MM.1S (cell line): ENCODE measurements around the gene NR6A1.

Source experiments
- DNase-seq: peaks from one replicate; pipeline ENCODE4 v3.0.0-alpha.2; 2015
- H2AFZ ChIP-seq: fragments of 300-600 bp; sonication (generic); 2 replicates; pipeline ENCODE4 v1.6.0; 2016; ENCODE audit warnings: antibody characterized with exemption, low read length
- H3F3A ChIP-seq: fragments of 300-600 bp; sonication (generic); 2 replicates; pipeline ENCODE4 v1.6.1; 2016; ENCODE audit warnings: mild to moderate bottlenecking, antibody characterized with exemption, low read length, moderate library complexity, mixed read lengths; ENCODE audit not compliant: insufficient read depth
- H3K27ac ChIP-seq: fragments of 300-600 bp; sonication (generic); 2 replicates; pipeline ENCODE4 v1.5.1; 2016; ENCODE audit warnings: mild to moderate bottlenecking, low read length
- H3K27me3 ChIP-seq: fragments of 300-600 bp; sonication (generic); replicated peaks from 2 replicates; pipeline ENCODE4 v1.6.0; 2016; ENCODE audit warnings: low read length; ENCODE audit not compliant: insufficient read depth
- H3K36me3 ChIP-seq: fragments of 300-600 bp; sonication (generic); replicated peaks from 2 replicates; pipeline ENCODE4 v1.6.1; 2016; ENCODE audit warnings: mild to moderate bottlenecking, low read length, mixed read lengths; ENCODE audit not compliant: insufficient read depth
- H3K4me1 ChIP-seq: fragments of 300-600 bp; sonication (generic); 2 replicates; pipeline ENCODE4 v1.6.1; 2016; ENCODE audit warnings: low read length, mixed read lengths
- H3K4me2 ChIP-seq: fragments of 300-600 bp; sonication (generic); 2 replicates; pipeline ENCODE4 v1.6.0; 2016; ENCODE audit warnings: low read depth, low read length
- H3K4me3 ChIP-seq: fragments of 300-600 bp; sonication (generic); 2 replicates; pipeline ENCODE4 v1.5.1; 2016; ENCODE audit warnings: low read length, mixed read lengths
- H3K79me2 ChIP-seq: fragments of 300-600 bp; sonication (generic); 2 replicates; pipeline ENCODE4 v1.6.1; 2016; ENCODE audit warnings: mixed run types, low read length, mixed read lengths
- H3K9ac ChIP-seq: fragments of 300-600 bp; sonication (generic); 2 replicates; pipeline ENCODE4 v1.6.1; 2016; ENCODE audit warnings: low read length, mixed read lengths
- H3K9me2 ChIP-seq: fragments of 300-600 bp; sonication (generic); replicated peaks from 2 replicates; pipeline ENCODE4 v1.6.1; 2016; ENCODE audit warnings: mild to moderate bottlenecking, low read length, mixed read lengths; ENCODE audit not compliant: insufficient read depth
- H3K9me3 ChIP-seq: fragments of 300-600 bp; sonication (generic); replicated peaks from 2 replicates; pipeline ENCODE4 v1.6.1; 2016; ENCODE audit warnings: mild to moderate bottlenecking, low read length, mixed read lengths; ENCODE audit not compliant: insufficient read depth
- H4K20me1 ChIP-seq: fragments of 300-600 bp; sonication (generic); 2 replicates; pipeline ENCODE4 v1.6.1; 2016; ENCODE audit warnings: mild to moderate bottlenecking, low read length, moderate library complexity, mixed read lengths; ENCODE audit not compliant: insufficient read depth
- EZH2 ChIP-seq: fragments of 300-600 bp; sonication (generic); optimal IDR thresholded peaks from 2 replicates; pipeline ENCODE3; 2017; ENCODE audit warnings: low read depth, mild to moderate bottlenecking, antibody characterized with exemption, low read length, mixed read lengths
- EZH2phosphoT487 ChIP-seq: fragments of 300-600 bp; sonication (generic); IDR thresholded peaks from 2 replicates; pipeline ENCODE4 v1.6.1; 2018; ENCODE audit warnings: antibody characterized with exemption, low read length
- TF ChIP-seq, protein P1 (sequence below): fragments of 300-600 bp; sonication (generic); IDR thresholded peaks from 2 replicates; pipeline ENCODE4 v1.5.1; 2016; ENCODE audit warnings: antibody characterized with exemption, low read length, mixed read lengths

The NR6A1 gene

DNA sequence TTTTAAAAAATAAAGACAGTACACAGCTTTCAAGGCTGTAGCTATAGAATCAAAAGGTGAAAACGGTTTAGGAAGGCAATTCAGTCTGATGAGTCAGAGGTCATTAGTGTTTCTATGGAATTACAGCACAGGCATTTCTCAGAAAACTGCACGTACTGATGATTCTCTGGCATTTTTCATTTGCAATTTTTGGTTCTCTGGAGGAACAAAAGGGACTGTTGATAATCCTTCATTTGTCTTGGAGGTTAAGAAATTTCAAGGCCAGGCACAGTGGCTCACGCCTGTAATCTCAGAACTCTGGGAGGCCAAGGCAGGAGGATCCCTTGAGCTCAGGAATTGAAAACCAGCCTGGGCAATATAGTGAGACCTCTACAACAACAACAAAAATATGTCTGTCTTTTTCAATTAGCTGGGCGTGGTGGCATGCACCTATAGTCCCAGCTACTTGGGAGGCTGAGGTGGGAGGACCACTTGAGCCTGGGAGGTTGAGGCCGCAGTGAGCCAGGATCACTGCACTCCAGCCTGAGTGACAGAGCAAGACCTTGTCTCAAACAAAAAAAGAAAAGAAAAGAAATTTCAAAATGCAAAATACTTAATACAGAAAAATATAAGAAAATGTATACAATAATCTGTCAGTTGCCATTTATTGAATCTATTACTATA lies 27.3 kb downstream of the NR6A1 start:
- Histone ChIP-seq H3F3A (no peaks in the 10 kb centered on the region), H4K20me1 (no peaks in the 10 kb centered on the region), H3K79me2 (no peaks in the 10 kb centered on the region), H3K4me3 (no peak overlapping the region), H2AFZ (no peak overlapping the region), H3K4me1 (no peaks in the 10 kb centered on the region), H3K9me2 (no peaks in the 10 kb centered on the region), H3K36me3 (no peaks in the 10 kb centered on the region), H3K9ac (no peak overlapping the region), H3K4me2 (no peak overlapping the region), H3K27me3 (no peaks in the 10 kb centered on the region), H3K27ac (no peak overlapping the region), H3K9me3 (no peaks in the 10 kb centered on the region)
- TF ChIP-seq EZH2 (no peak), EZH2phosphoT487 (no peak)
- TF ChIP-seq, protein P1, sequence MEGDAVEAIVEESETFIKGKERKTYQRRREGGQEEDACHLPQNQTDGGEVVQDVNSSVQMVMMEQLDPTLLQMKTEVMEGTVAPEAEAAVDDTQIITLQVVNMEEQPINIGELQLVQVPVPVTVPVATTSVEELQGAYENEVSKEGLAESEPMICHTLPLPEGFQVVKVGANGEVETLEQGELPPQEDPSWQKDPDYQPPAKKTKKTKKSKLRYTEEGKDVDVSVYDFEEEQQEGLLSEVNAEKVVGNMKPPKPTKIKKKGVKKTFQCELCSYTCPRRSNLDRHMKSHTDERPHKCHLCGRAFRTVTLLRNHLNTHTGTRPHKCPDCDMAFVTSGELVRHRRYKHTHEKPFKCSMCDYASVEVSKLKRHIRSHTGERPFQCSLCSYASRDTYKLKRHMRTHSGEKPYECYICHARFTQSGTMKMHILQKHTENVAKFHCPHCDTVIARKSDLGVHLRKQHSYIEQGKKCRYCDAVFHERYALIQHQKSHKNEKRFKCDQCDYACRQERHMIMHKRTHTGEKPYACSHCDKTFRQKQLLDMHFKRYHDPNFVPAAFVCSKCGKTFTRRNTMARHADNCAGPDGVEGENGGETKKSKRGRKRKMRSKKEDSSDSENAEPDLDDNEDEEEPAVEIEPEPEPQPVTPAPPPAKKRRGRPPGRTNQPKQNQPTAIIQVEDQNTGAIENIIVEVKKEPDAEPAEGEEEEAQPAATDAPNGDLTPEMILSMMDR: no peak
- no peak for DNase-seq

GRCh38 chr9:124742940-124743339 lies 28.2 kb downstream of the NR6A1 start:
- H3K4me1 ChIP-seq: no peaks in the 10 kb centered on the region
- H3K4me3 ChIP-seq: no peak overlapping the region
- no peak overlapping the region for H3K9ac ChIP-seq
- no peaks in the 10 kb centered on the region for H3K9me3 ChIP-seq
- no peaks in the 10 kb centered on the region for H3K79me2 ChIP-seq
- H3K9me2 ChIP-seq: no peaks in the 10 kb centered on the region
- H3K27me3 ChIP-seq: no peaks in the 10 kb centered on the region
- H3K4me2 ChIP-seq: no peak overlapping the region
- H2AFZ ChIP-seq: no peak overlapping the region
- H3F3A ChIP-seq: no peaks in the 10 kb centered on the region
- no peak for DNase-seq
- no peaks in the 10 kb centered on the region for H3K36me3 ChIP-seq
- H4K20me1 ChIP-seq: no peaks in the 10 kb centered on the region
- no peak overlapping the region for H3K27ac ChIP-seq
- TF ChIP-seq, protein P1: no peak
- no peak for TF ChIP-seq EZH2

- DNase-seq: no peak
- H2AFZ ChIP-seq: no peak overlapping the region
- 0 out of 2 replicates have a peak, but pooled peaks cover 8% of the 10 kb centered on the region for H3K4me1 ChIP-seq
- no peaks in the 10 kb centered on the region for H3K36me3 ChIP-seq
- H3K4me3 ChIP-seq: no peak overlapping the region
- H3F3A ChIP-seq: no peaks in the 10 kb centered on the region
- no peaks in the 10 kb centered on the region for H3K27me3 ChIP-seq
- H3K9ac ChIP-seq: no peak overlapping the region
- no peaks in the 10 kb centered on the region for H3K9me2 ChIP-seq
- no peaks in the 10 kb centered on the region for H3K79me2 ChIP-seq
- no peaks in the 10 kb centered on the region for H4K20me1 ChIP-seq
- no peak for TF ChIP-seq EZH2
- no peak for TF ChIP-seq EZH2phosphoT487
- TF ChIP-seq, protein P1: no peak
- no peaks in the 10 kb centered on the region for H3K9me3 ChIP-seq
- no peak overlapping the region for H3K4me2 ChIP-seq
- no peak overlapping the region for H3K27ac ChIP-seq
Observed at GRCh38 chr9:124741662-124742061, 29.4 kb downstream of the NR6A1 start.
